ENCODE data around the gene KRT12.
"Not testable (repeated sequence)": the region's sequence is repeated elsewhere in the genome, so short reads cannot be mapped to it uniquely, and the experiment has no call there.

The KRT12 gene

GRCh38 chr17:40814657-40815056 lies 52.4 kb downstream of the KRT12 start:
- DNase-seq (ENCODE audit: low read depth in 3 of 3), result not testable (repeated sequence)

- no peak for DNase-seq (ENCODE audit: low read depth in 3 of 3)
These were observed 53.2 kb downstream of the KRT12 start for GRCh38 chr17:40813804-40814203.

DNA sequence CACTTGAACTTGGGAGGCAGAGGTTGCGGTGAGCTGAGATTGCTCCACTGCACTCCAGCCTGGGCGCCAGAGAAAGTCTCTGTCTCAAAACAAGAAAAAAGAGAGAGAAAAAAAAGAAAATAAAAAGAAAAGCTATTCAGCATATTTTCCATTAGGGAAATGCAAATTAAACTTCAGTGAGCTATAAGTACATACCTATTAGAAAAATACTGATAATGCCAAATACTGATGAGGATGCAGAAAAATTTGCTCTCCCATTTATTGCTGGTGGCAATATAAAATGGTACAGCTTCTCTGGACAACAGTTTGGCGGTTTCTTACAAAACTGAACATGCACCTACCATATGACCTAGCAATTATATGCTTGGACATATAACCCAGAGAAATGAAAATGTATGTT lies 54.4 kb downstream of the KRT12 start:
- DNase-seq (ENCODE audit: low read depth in 3 of 3), result no peak
